GM23338 (cell line): ENCODE results near the gene NSUN7. TPM values are rescaled to one million over a fixed set of nuclear protein-coding genes. Genes with fewer than 3 reads are reported as not detected.

Experiments
- ATAC-seq: fragments of 200-7000 bp; cut with Tn5 transposase; 3 replicates; pipeline ENCODE4 v1.9.1; 2020
- DNase-seq: peaks from one replicate; pipeline ENCODE4 v3.0.0-alpha.2; 2015; ENCODE audit warnings: low spot score
- H2AFZ ChIP-seq: fragments of 200-600 bp; sonication (generic); 2 replicates; pipeline ENCODE4 v1.8.0; 2016; ENCODE audit warnings: antibody characterized with exemption, mild to moderate bottlenecking, moderate library complexity
- H3F3A ChIP-seq: fragments of 200-600 bp; sonication (generic); replicated peaks from 2 replicates; pipeline ENCODE4 v1.8.0; 2017; ENCODE audit warnings: antibody characterized with exemption, mixed run types, low read depth
- H3K27ac ChIP-seq: fragments of 200-600 bp; sonication (generic); 2 replicates; pipeline ENCODE4 v1.6.1; 2016; ENCODE audit warnings: low read depth
- H3K27me3 ChIP-seq: fragments of 200-600 bp; sonication (generic); 2 replicates; pipeline ENCODE4 v1.8.0; 2016; ENCODE audit warnings: mild to moderate bottlenecking, mixed run types, moderate library complexity; ENCODE audit not compliant: insufficient read depth
- H3K36me3 ChIP-seq: fragments of 200-600 bp; sonication (generic); 2 replicates; pipeline ENCODE4 v1.8.0; 2016; ENCODE audit warnings: mild to moderate bottlenecking; ENCODE audit not compliant: insufficient read depth
- H3K4me1 ChIP-seq: fragments of 200-600 bp; sonication (generic); 2 replicates; pipeline ENCODE4 v1.8.0; 2016; ENCODE audit warnings: mild to moderate bottlenecking, moderate library complexity; ENCODE audit not compliant: insufficient read depth
- H3K4me2 ChIP-seq: fragments of 200-600 bp; sonication (generic); 2 replicates; pipeline ENCODE4 v1.7.1; 2017; ENCODE audit warnings: mixed run types
- H3K4me3 ChIP-seq: fragments of 200-600 bp; sonication (generic); 2 replicates; pipeline ENCODE4 v1.6.1; 2016; ENCODE audit warnings: mixed run types
- H3K79me2 ChIP-seq: fragments of 200-600 bp; sonication (generic); replicated peaks from 2 replicates; pipeline ENCODE4 v1.8.0; 2017; ENCODE audit warnings: mild to moderate bottlenecking; ENCODE audit not compliant: insufficient read depth
- H3K9me2 ChIP-seq: fragments of 200-600 bp; sonication (generic); 2 replicates; pipeline ENCODE4 v1.8.0; 2017; ENCODE audit not compliant: insufficient read depth
- H4K20me1 ChIP-seq: fragments of 200-600 bp; sonication (generic); replicated peaks from 2 replicates; pipeline ENCODE4 v1.8.0; 2017; ENCODE audit warnings: mild to moderate bottlenecking; ENCODE audit not compliant: insufficient read depth
- H3K27ac Mint-ChIP-seq: 2 replicates; pipeline ENCODE4 v1.8.0; 2020; ENCODE audit warnings: inconsistent platforms, mild to moderate bottlenecking, moderate library complexity, mixed read lengths
- H3K27me3 Mint-ChIP-seq: 3 replicates; pipeline ENCODE4 v1.8.0; 2022; ENCODE audit warnings: low read depth, mild to moderate bottlenecking, moderate library complexity, mixed read lengths, inconsistent platforms; ENCODE audit not compliant: insufficient read depth, poor library complexity
- H3K36me3 Mint-ChIP-seq: 3 replicates; pipeline ENCODE4 v1.8.0; 2021; ENCODE audit warnings: low read depth, mild to moderate bottlenecking, inconsistent platforms, moderate library complexity, mixed read lengths
- H3K4me1 Mint-ChIP-seq: 3 replicates; pipeline ENCODE4 v1.8.0; 2020; ENCODE audit warnings: mild to moderate bottlenecking, inconsistent platforms, mixed read lengths
- H3K4me3 Mint-ChIP-seq: 3 replicates; pipeline ENCODE4 v1.8.0; 2021; ENCODE audit warnings: moderate library complexity, mild to moderate bottlenecking, inconsistent platforms, mixed read lengths
- H3K9me3 Mint-ChIP-seq: 3 replicates; pipeline ENCODE4 v1.8.0; 2020; ENCODE audit warnings: moderate library complexity, mild to moderate bottlenecking, inconsistent platforms, mixed read lengths
- CREB1 ChIP-seq: fragments of 250-450 bp; sonication (Bioruptor Pico); IDR thresholded peaks from 2 replicates; pipeline ENCODE4 v1.5.0; 2020; ENCODE audit warnings: low read depth, mild to moderate bottlenecking, moderate library complexity
- CTCF ChIP-seq, 2 experiments: fragments of 200-600 bp in 1 of 2; sonication (generic) in 1 of 2; conservative IDR thresholded peaks; 2 replicates each; pipeline versions ENCODE4 v1.5.1 to v1.6.1; 2016 to 2017; ENCODE audit warnings: antibody characterized with exemption in 2 of 2, low read depth in 2 of 2, mild to moderate bottlenecking in 2 of 2, moderate library complexity in 1 of 2
- NANOG ChIP-seq: IDR thresholded peaks from 2 replicates; pipeline ENCODE4 v1.6.1; 2016; ENCODE audit warnings: antibody characterized with exemption, borderline replicate concordance
- REST ChIP-seq: IDR thresholded peaks from one replicate; pipeline ENCODE4 v1.6.1; 2018; ENCODE audit warnings: antibody characterized with exemption; ENCODE audit not compliant: unreplicated experiment
- ZNF331 ChIP-seq: fragments of 250-450 bp; sonication (Bioruptor Pico); IDR thresholded peaks from 2 replicates; pipeline ENCODE4 v1.5.0; 2020; ENCODE audit warnings: low read depth, mild to moderate bottlenecking, moderate library complexity
- polyA plus RNA-seq: library from polyadenylated mRNA; unstranded; fragments of >200 nt; fragmentation: Nextera tagmentation; extraction: Ambion mirVana; gene quantifications from 2 replicates; pipeline ENCODE4 v1.2.1, GENCODE V29; 2016
- total RNA-seq: library from RNA; depleted of rRNA; stranded (reverse); fragments of >200 nt; shearing (Covaris generic); gene quantifications from 2 replicates; pipeline ENCODE4 v1.2.3, GENCODE V29; 2014

The NSUN7 gene
- total and polyA plus RNA-seq, 2 experiments from 2014 or later: 28.8 to 29.0 TPM

- TF ChIP-seq REST (no peak), ZNF331 (CRISPR knock-in tag) (no peak), CTCF (conservative IDR thresholded peaks at IDR 0.05; ENCODE audit: low read depth in 2 of 2) (no peak), NANOG (no peak)
Measured at GRCh38 chr4:40822420-40823166, 72.8 kb downstream of the NSUN7 start (continued).

- Histone ChIP-seq H3K4me3 (no peak overlapping the region), H3K4me2 (no peak overlapping the region), H3K79me2 (no peaks in the 10 kb centered on the region), H3K36me3 (peaks cover 26% of the 10 kb centered on the region), H2AFZ (no peak overlapping the region), H3K27me3 (no peaks in the 10 kb centered on the region), H4K20me1 (peaks cover 10% of the 10 kb centered on the region; the same call in 1 of the 2 replicates), H3F3A (no peaks in the 10 kb centered on the region), H3K4me1 (no peaks in the 10 kb centered on the region), H3K9me2 (no peaks in the 10 kb centered on the region), H3K27ac (no peak overlapping the region)
- peaks cover 80% of the 10 kb centered on the region for H3K36me3 Mint-ChIP-seq
- no peaks in the 10 kb centered on the region; the same call in 2 of the 3 replicates for H3K4me1 Mint-ChIP-seq
- H3K27ac Mint-ChIP-seq: 0 out of 2 replicates have a peak overlapping the region, but pooled peaks have one; percentile 21
- DNase-seq (no peak), ATAC-seq (no peak)
- no peaks in the 10 kb centered on the region for H3K9me3 Mint-ChIP-seq
- peaks cover 2% of the 10 kb centered on the region for H3K27me3 Mint-ChIP-seq
- H3K4me3 Mint-ChIP-seq: no peak overlapping the region
- no peak for TF ChIP-seq CREB1 (CRISPR knock-in tag)
- no peak for TF ChIP-seq REST
- TF ChIP-seq CTCF (conservative IDR thresholded peaks at IDR 0.05; ENCODE audit: low read depth in 2 of 2): no peak
Measured at GRCh38 chr4:40825014-40825838, 75.5 kb downstream of the NSUN7 start.
